Heart left ventricle (tissue), 13 donors: ENCODE data around the gene TIPARP.

Experiments used
- CTCF ChIP-seq, 12 donors: fragments of 200-600 bp; sonication (generic) in 4 of 12; IDR thresholded peaks; one replicate each; pipeline versions ENCODE4 v1.5.0 to v1.8.0; 2018 to 2022; ENCODE audit warnings: antibody characterized with exemption in 12 of 12, mild to moderate bottlenecking in 5 of 12
- POLR2A ChIP-seq, 2 donors: fragments of 450-650 bp; IDR thresholded peaks; one replicate each; pipeline ENCODE4 v1.6.1; 2017; ENCODE audit warnings: antibody characterized with exemption in 2 of 2, mild to moderate bottlenecking in 2 of 2, moderate library complexity in 2 of 2
- donor health status: ischemic (EF 13 %, LVEDD 7.1; RV severe dilation, severe dysfunction).
- donor health status: DM: no; HTN: yes; CAD: no.
- donor health status: DM: no; HTN: no; CAD: no.
- donor health status: ischemic (EF 25% LVEDD 6.9; RV normal size, moderate dysfunction).
- donor health status: ischemic (EF 25% LVEDD 5.7; RV mildly dilated, moderate dysfunction).
- donor health status: ischemic (EF 35%, LVEDD 5.7; RV mildly dilated, moderate dysfunction).
- donor health status: nonischemic (EF 11% LVEDD 7.7; RV severe dilation, severe dysfunction).
- donor health status: DM: yes; HTN: yes; CAD: no.
- donor health status: PGD.
- donor health status: ischemic (EF 29% LVEDD 5.4; RV normal size, mild dysfunction).
- donor health status: nonischemic (EF 23%, LVEDD 6.1; RV moderate dilation, normal function).

GRCh38 chr3:156739976-156740375, 65.6 kb downstream of the TIPARP start:
- TF ChIP-seq CTCF (IDR thresholded peaks at IDR 0.05) = no peak
- TF ChIP-seq POLR2A (IDR thresholded peaks at IDR 0.05) = no peak
